Activated CD4-positive, CD25-positive, alpha-beta regulatory T cell treated with anti-CD3 and anti-CD28 coated beads, Interleukin-2, amount 50 U/mL, for 16 hours (primary cell): ENCODE results near the gene PISD.

Experiments
- DNase-seq: peaks from one replicate; pipeline ENCODE4 v3.0.0-alpha.2; 2020; ENCODE audit warnings: low read depth, low spot score

PISD gene

DNA sequence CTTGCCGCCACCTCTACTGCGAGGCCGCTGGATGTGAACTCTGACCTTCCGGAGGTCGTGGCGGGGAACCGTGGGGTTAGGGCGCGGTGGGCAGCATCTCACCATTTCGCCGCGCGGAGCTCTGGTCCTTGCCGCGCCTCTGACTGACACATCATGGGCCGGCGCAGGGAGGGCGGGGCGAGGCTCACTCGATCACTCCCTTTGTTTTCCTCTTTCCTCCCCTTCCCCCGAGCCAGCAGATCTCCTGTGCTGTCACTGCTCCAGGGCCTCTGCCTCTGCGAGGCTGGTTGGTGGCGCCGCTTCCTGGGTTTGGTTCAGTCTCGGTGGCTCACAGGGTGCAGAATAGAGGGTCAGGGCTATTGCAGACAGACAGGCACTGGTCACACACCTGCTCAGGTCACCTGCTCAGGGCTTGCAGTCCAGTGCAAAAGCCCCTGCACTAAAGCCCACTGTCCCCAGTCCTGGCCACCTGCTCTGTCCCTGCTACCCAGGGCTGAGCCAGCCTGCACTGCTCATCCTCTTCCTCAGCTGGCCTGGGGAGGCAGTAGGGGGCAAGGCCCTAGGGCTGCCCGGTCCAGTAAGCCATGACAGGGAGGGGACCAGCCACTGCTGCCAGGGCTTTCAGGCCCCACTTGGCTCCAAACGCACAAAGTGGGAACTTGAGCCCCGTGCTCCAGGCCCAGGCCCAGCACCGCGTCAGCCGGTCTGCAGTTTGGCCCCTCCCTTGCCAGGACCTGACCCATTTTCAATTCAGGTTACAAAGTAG, 36.2 kb downstream of the PISD start:
- DNase-seq: no peak

DNA sequence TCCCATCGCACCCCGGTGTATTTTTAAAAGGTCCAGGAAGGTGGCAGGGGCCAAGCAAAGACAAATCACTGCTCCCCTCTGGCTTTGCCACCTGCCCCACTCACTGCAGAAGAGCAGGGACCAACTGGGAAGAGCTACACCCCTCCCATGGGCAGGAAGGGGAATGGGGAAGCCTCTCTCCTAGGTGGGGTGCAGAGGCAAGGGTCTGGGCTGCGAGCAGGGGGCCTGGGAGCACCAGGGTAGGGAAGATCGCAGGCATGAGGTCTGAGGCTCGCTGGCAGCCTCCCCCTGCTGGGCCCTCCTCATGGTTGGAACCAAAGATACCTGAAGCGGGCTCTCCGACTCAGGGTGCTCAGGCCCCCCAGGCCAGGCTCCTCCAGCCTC, 36.8 kb downstream of the PISD start:
- no peak for DNase-seq

DNA sequence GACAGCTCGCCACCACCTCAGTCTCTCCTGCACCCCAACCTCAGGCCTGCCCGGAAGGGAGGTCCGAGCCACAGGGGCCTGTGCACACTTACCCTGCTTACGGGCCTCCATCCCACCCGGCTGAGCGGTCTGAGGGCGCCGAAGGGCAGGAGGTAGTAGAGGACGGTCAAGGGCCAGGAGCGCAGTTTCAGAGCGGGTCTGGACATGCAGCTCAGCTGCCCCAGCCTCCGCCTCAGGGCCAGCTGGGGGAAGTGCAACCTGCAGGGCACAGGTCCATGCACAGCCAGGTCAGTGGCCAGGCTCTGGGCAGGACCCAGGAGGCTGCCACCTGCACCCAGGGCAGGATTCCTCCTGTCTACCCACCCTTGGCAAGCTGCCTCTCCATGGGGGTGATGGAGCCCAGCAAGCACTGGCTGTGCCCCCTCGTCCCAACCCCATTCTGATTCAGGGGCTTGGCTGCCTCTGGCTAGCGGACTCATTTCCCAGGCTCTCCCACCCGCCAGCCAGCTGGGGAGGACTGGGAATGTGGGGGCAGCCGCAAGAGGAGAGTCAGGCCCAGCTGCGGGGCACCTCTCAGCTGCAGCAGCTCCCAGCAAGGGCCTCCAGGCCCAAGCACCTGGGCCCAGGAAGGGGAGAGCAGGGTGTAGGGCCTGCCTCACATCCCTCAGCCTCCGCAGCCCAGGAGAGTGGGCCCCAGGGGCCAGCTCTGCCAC, 38.3 kb downstream of the PISD start:
- DNase-seq: no peak

DNA sequence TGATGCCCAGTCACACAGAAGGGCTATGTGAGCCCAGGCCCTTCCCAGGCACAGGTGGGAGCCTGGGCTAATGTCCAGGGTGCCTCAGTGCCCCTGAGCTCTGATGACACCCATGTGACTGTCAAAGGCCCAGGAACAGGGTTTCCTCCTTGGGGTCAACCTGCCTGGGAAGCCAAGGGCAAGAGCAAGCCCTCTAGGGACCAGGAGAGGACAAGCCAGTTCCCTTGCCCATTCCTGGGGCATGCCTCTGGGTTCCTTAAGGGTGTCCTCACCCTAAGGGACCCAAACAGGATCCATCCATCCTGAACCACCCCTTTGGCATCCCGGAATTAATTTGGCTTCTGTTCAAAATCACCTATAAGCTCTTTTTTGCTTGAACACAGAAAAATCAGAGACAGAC, 39.0 kb downstream of the PISD start:
- DNase-seq: no peak

DNA sequence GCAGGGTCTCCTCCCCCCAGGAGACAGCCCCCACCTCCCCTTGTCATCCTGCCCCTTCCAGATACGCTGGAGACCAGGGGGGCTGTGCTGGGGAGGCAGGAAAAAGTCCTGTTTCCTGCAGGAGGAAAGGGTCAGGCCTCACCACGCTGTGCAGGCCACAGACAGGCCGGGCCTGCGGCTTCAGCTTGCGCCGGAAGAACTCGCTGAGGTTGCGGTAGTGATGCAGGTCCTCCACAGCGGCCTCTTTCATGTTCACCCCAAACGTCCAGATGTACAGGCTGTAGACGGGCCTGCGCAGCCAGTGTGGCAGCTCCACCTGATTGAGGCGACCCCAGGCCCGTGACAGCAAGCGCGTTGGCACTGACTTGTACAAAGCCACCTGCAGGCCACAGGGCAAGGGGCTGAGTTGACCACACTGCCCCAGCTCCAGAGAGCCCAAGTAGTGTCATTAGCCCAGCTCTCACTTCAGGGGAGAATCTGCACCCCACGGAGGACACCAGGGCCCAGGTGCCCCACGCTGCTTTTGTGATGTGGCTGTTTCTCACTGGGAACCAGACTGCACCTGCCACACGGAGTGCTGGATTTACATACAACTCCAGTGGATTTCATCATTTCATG, 40.4 kb downstream of the PISD start:
- no peak for DNase-seq

DNA sequence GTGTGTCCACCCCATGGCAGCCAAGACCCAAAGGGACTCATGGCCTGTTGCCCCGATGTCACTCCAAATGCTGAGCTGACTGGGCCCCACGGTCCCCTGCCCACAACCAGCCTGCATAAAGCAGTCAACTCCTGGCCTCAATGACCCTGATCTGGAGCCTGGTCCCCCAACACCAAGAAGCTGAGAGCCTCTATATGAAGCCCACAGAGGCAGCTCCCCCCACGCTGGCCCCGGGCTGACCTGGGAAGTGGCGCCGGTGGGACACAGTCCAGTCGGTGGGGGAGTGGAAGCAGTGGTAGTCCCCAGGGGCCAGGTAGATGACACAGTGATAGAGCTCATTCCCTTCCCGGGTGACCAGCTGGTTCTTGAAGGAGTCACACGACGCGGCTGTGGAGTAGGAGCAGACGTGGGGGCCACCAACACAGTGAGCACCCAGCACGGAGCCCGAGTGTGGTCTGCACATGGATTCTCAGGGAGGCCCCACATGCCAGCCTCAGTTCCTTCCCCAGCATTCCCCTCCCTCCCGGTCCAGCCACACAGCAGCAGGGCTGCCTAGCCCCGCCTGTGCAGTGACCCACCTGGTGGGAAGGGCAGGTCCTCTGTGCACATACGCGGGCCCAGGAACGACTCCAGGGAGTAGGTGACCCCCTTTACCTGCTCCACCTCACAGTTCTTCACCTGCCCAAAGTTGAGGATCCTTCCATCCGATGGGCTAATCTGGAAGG, 41.1 kb downstream of the PISD start:
- DNase-seq: no peak

DNA sequence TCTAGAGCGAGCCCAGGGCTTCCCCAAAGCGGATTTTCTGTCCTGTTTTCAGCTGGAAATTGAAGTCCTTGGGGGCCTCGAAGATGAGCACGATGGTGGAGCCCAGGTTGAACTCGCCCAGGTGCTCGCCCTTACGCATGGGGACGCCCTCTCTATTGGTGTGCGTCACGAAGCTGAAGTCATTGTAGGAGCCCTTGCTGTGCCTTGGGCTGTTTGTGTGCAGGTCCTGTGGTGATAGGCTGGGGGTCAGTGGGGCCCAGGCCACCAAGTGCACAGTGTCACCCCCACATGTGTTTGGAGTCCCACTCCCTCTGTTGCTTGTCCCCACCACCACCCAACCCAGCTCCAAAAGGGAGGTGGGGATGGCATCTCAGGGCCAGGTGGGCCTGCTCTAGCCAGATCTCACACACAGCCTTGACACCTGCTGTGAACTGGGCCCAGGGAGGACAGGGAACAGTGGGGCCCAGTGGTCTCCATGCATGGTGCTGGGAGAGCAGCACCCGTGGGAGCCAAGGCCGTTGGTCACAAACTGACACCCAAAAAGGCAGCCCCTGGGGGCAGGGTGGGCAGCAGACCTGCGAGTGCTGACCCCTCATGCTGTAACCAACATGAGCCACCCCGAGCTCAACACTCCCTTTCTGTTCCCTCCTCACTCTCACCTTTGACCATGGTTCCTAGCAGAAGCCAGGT, 42.3 kb downstream of the PISD start:
- DNase-seq: no peak

DNA sequence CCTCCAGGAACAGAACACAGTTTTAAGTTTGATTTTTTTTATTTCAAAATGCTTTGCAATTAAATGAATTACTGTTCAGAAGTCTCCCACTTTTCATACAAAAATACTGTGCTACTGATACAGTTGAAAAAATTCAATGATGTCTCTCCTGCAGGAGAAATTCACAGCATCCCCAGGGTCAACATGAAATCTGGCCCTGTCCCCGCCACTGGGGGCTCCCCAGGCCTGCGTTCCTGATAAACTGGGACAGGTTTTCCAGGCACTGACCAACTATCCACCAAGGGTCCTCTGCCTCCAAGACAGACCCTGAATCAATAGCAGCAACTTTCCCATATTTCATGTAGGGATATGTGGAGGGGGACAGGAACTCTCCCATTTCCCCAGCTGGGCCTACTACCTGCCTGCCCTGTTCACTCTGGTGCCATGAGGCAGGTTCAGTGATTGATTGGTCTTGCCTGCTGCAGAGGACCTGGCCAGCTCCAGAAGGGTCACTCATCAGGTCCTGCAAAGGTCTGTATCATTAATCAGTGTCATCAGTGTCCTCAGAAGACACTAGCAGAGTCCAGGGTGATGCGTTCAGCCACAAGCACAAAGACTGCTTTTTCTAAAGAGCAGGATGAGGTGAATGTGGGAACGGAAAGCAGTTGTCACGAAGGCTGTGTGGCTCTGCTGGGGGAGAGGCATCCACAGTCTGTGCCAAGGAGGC, 43.4 kb downstream of the PISD start:
- no peak for DNase-seq

DNA sequence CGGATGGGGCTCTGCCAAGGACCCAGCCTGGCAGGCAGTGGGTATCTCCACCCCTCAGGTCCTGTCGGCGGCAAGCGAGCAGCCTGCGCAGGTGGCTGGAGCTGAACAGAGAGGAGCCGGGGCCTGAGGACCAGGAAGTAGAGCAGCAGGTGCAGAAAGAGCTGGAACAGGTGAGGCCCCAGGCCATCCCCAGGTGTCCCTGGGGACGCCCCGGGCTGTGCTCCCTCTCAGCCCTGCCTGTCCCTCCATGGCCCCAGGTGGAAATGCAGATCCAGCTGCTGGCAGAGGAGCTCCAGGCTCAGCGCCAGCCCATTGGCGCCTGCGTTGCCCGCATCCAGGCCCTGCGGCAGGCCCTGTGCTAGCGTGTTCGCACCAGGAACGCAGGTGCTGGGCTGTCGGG, 44.0 kb downstream of the PISD start:
- DNase-seq: no peak

DNA sequence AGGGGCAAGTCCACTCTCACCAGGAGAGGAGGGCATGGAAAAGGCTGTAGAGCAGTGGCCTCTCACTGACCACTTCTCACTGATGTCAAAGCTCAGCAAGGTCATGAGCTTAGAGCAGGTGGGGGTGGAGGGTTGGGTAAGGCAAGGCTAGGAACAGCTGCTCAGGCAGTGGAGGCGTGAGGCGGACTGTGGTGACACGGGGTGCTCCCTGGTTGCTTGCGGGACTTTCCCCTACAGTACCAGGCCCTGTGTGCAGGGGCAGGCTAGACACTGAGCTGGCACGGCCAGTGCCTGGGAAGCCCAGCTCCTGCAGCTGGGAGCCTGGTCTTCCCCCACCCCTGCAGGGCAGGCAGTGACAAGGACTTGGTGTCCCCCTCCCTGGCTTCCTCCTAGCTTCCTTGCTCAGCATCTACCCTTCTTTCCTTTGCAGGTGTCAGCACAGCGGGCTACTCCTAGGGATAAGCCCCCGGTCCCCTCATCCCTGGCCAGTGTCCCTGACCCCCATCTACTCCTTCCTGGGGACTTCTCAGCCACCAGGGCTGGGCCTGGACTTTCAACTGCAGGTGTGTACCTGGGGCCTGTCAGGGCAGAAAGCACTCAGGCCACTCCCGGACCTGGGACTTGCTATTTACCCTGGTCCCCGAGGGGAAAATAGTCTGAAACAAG, 45.6 kb downstream of the PISD start:
- no peak for DNase-seq

DNA sequence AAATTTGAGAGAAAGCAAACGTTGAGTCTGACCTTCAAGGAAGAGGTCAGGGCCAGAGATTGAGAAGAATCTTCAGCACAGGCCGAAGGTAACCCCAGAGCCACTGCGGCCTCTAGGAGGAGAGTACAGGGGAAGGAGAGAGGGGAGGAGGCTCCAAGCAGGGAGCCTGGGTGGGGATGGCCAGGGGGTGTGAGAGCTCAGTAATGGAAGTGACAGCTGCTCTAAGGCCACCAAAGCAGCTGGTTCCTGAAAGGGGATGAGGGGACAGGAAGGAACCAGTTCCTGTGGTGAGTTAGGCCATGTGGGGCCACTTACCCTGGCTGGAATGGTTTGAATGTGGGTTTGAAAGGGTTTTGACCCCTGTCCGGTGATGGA, 46.1 kb downstream of the PISD start:
- DNase-seq: no peak

DNA sequence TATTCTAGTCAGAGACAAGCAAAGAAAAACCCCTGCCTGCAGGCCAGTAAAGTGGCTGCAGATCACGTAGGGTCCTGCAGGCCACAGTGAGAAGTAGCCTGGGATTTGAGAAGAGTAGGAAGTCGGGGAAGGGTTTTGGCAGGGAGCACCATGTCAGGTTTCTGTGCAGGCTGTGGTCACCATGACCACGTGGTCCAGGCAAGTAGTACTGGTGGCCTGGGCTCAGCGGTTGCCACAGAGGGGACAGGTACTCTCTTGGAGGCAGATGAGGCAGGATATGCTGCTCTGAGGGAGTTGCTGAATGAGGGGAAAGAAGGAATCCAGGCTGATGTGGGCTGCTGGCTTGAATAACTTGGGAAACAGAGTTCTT, 46.5 kb downstream of the PISD start:
- DNase-seq: no peak

DNA sequence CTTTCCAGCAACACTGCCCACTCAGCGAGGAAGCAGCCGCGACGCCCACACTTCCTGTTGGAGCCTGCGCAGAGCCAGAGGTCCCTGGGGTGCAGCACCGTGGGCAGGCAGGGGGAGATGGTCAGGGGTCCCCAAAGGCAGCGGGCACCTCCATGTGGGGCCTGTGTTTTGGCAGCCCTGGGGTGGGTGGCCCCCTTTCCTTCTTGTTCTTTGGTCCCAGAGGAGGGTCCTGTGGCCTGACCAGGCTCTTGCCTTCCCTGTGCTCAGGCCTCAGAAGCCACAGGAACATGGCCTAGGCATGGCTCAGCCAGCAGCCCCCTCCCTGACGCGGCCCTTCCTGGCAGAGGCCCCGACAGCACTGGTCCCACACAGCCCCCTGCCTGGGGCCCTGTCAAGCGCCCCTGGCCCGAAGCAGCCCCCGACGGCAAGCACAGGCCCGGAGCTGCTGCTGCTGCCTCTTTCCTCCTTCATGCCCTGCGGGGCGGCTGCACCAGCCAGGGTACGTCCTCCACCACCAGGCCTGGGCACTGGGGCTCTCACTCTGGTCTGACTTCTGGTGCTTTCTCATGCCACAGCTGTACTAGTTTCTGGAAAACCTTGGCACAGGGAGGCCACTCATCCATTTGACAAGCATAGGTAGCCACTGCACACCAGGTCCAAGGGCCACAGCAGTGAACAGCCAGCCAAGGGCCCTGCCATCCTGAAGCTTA, 47.1 kb downstream of the PISD start:
- DNase-seq: no peak

DNA sequence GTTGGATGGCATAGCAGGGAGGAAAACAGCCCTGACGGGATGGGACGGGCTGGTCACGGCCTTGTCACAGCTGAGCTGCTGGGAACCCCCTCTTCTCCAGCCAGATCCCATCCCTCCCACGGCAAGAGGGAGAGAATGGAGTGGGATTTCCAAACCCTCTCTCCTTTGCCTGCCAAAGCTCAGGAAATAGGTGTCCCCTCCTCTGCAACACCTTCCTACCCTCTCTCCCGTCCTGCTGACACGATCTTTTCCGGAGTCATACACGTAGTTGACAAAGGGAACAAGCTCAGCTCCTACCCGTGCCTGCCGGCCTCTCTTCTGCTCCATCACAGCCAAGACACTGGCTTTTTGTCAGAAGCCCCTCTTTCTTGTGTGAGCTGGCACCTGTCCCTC, 48.1 kb downstream of the PISD start:
- no peak for DNase-seq

DNA sequence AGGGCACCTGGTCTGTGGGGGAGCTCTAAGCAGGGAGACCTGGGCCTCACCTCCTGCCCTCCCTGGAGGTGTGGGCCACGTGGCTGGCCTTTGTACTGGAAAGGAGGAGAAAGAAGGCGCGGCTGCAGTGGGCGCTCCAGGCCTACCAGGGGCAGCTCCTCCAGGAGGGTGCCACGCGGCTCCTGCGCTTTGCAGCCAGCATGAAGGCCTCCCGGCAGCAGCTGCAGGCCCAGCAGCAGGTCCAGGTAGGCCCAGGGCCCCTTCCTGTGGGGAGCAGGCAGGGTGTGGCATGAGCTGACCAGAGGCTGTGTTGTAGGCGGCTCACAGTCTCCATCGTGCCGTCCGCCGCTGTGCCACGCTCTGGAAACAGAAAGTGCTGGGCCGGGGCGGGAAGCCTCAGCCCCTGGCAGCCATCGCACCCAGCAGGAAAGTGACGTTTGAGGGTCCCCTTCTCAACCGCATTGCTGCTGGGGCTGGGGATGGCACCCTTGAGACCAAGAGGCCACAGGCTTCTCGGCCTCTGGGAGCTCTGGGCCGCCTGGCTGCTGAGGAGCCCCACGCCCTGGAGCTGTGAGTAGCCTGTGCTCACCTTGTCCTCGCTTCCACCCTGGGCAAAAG, 48.6 kb downstream of the PISD start:
- no peak for DNase-seq

DNA sequence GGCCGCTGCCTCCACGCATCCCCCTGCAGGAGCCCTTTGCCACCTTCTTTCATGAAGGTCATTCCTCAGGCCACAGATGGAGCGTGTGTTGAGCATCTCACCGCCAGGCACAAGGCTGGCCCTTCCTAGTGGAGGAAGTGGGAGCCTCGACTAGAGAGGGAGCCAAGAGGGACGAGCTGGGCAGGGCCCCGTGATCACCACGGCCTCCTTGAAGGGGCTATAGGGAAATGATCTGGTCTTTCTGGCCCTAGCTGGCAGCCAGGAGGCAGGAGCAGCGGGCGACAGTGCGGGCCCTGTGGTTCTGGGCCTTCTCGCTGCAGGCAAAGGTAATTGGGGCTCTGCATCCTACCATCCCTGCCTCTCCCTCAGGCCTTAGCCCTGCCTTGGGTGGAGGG, 49.1 kb downstream of the PISD start:
- DNase-seq: no peak

DNA sequence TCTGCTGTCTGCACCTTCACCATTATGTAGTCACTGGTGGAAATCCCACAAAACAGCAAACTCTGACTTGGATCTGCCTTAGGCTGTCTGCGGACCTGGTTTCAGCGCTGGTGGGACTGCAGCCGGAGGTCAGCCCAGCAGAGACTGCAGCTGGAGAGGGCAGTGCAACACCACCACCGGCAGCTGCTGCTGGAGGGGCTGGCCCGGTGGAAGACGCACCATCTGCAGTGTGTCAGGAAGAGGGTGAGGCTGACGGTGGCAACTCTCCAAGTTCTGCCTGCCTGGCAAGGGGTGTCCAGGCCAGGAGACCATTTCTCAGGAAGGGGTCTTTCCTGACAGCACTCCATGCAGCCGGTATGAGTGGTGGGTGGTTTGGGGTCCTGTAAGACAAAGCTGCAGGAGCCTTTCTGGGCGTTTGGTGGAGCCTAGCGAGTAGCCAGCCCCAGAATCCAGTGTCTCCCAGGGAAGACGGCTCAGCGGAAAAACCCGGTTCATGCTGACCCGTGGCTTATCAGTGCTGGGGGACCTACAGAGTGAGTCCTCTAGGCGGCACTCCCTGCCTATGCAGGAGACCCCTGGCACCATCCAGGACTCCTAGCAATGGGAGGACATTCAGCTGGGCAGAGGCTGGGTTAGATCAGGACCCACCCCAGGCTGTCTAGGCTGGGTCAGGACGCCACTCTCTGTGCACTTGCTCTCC, 50.8 kb downstream of the PISD start:
- no peak for DNase-seq

DNA sequence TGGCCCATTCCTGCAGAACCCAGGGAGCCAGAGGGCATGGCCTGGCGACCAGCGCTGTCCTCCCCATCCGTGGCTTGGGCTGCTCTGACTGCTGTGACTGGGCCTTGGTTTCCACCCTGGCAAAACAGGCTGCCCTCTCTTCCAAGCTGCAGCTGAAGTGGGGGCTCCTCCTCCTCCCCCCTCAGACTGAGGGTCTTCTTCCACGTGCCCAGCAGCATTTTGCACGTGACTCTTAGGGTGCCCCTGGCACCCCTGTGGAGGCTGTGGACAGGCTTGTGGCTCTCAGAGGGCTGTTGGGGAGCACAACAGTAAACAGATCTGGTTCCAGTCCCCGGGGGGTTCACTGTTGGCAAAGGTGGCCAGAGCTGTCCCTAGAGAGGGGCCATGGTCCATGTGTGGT, 51.4 kb downstream of the PISD start:
- no peak for DNase-seq

DNA sequence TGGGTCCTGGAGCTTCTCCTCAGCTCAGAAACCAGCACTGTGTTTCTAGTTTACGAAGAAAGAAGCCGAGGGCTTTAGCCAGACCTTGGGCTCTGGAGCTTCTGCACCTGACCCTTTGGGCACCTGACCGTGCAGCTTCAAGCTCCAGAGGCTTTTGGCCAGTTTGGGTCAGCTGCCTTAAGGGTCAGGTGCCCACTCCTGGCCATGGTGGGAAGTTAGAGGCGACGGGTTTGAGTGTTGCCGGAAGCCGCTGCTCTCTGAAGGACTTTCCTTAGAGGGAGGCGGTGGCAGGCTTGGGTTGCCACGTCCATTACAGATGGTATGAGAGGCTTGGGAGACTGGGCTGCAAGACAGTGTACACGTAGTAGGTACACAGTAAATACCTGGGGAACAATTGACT, 52.3 kb downstream of the PISD start:
- DNase-seq: no peak
